GM23248 (cell line): ENCODE data around the gene SLC13A3. TPM values are rescaled to one million over a fixed set of nuclear protein-coding genes. Genes with fewer than 3 reads are reported as not detected.

Source experiments
- DNase-seq: peaks from one replicate; pipeline ENCODE4 v3.0.0-alpha.2; 2015
- H2AFZ ChIP-seq: fragments of 200-600 bp; sonication (generic); 2 replicates; pipeline ENCODE4 v1.6.1; 2016; ENCODE audit warnings: antibody characterized with exemption
- H3F3A ChIP-seq: fragments of 200-600 bp; sonication (generic); 2 replicates; pipeline ENCODE4 v1.6.1; 2016; ENCODE audit warnings: mild to moderate bottlenecking, antibody characterized with exemption, mixed run types; ENCODE audit not compliant: insufficient read depth
- H3K27ac ChIP-seq: fragments of 200-600 bp; sonication (generic); 2 replicates; pipeline ENCODE4 v1.5.1; 2016; ENCODE audit warnings: mild to moderate bottlenecking
- H3K27me3 ChIP-seq: fragments of 200-600 bp; sonication (generic); replicated peaks from 2 replicates; pipeline ENCODE4 v1.6.1; 2016; ENCODE audit warnings: mild to moderate bottlenecking; ENCODE audit not compliant: insufficient read depth
- H3K36me3 ChIP-seq: fragments of 200-600 bp; sonication (generic); 2 replicates; pipeline ENCODE4 v1.6.1; 2016; ENCODE audit warnings: low read depth, mild to moderate bottlenecking
- H3K4me1 ChIP-seq: fragments of 200-600 bp; sonication (generic); 2 replicates; pipeline ENCODE4 v1.6.1; 2016; ENCODE audit warnings: mild to moderate bottlenecking; ENCODE audit not compliant: insufficient read depth
- H3K4me2 ChIP-seq: fragments of 200-600 bp; sonication (generic); one replicate; pipeline ENCODE4 v1.6.1; 2016; ENCODE audit warnings: mild to moderate bottlenecking; ENCODE audit not compliant: unreplicated experiment
- H3K4me3 ChIP-seq: fragments of 200-600 bp; sonication (generic); 2 replicates; pipeline ENCODE4 v1.5.1; 2016; ENCODE audit warnings: mild to moderate bottlenecking
- H3K79me2 ChIP-seq: fragments of 200-600 bp; sonication (generic); 2 replicates; pipeline ENCODE4 v1.6.1; 2016; ENCODE audit warnings: mild to moderate bottlenecking; ENCODE audit not compliant: insufficient read depth
- H3K9ac ChIP-seq: fragments of 200-600 bp; sonication (generic); 2 replicates; pipeline ENCODE4 v1.6.1; 2016; ENCODE audit warnings: mild to moderate bottlenecking
- H3K9me2 ChIP-seq: fragments of 200-600 bp; sonication (generic); 2 replicates; pipeline ENCODE4 v1.6.1; 2016; ENCODE audit warnings: mixed run types, mild to moderate bottlenecking, moderate library complexity; ENCODE audit not compliant: insufficient read depth
- H3K9me3 ChIP-seq: fragments of 200-600 bp; sonication (generic); one replicate; pipeline ENCODE4 v1.6.1; 2017; ENCODE audit warnings: low read depth
- H4K20me1 ChIP-seq: fragments of 200-600 bp; sonication (generic); 2 replicates; pipeline ENCODE4 v1.6.0; 2016; ENCODE audit not compliant: insufficient read depth
- EZH2 ChIP-seq: fragments of 200-600 bp; sonication (generic); IDR thresholded peaks from 2 replicates; pipeline ENCODE4 v1.6.1; 2018; ENCODE audit warnings: antibody characterized with exemption, mild to moderate bottlenecking; ENCODE audit not compliant: insufficient read depth, poor library complexity, severe bottlenecking
- EZH2phosphoT487 ChIP-seq: fragments of 200-600 bp; sonication (generic); IDR thresholded peaks from 2 replicates; pipeline ENCODE4 v1.6.1; 2018; ENCODE audit warnings: antibody characterized with exemption, moderate library complexity, mild to moderate bottlenecking, low read depth; ENCODE audit not compliant: insufficient read depth
- WGBS, 2 experiments: methylation state at CpG; one replicate each; pipeline ENCODE4 v1.1.6; 2015 to 2017; ENCODE audit warnings: low lambda C conversion rate in 2 of 2, low coverage in 1 of 2; ENCODE audit errors: missing lambda C conversion rate in 2 of 2; 5-methylcytosine and 5-hydroxymethylcytosine counted together
- in situ Hi-C: fragments of 300-500 bp; cut with MboI; formaldehyde crosslinking; loops from 2 replicates; pipeline ENCODE4 v1.15.0; 2020
- polyA plus RNA-seq: library from polyadenylated mRNA; unstranded; fragments of >200 nt; fragmentation: Nextera tagmentation; extraction: Ambion mirVana; gene quantifications from 2 replicates; pipeline ENCODE4 v1.2.1, GENCODE V29; 2016
- total RNA-seq: library from RNA; depleted of rRNA; stranded (reverse); fragments of >200 nt; shearing (Covaris generic); gene quantifications from 2 replicates; pipeline ENCODE4 v1.2.3, GENCODE V29; 2014

Gene SLC13A3
- total and polyA plus RNA-seq, 2 experiments from 2014 or later, result 2.4 to 4.6 TPM

DNA sequence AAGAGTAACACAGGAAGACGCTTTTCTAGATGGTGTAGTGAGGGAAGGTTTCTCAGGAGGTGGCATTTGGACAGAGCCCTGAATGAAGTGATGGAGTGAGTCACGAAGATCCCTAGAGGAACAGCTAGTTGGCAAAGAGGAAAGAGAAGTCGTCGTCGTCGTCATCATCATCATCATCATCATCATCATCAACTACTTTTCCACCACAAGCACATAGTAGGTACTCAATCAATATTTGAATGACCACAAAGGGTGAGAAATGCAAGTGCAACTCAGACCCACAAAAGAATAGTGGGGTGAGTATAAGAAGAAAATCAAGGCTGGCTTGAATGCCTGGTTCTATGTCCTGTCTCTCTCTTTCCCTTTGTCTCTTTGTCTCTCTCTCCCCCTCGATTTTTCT lies 72.5 kb downstream of the SLC13A3 start:
- no peak overlapping the region for H3K4me3 ChIP-seq
- H3K9me3 ChIP-seq, result no peaks in the 10 kb centered on the region
- no peaks in the 10 kb centered on the region for H3K79me2 ChIP-seq
- WGBS, 2 experiments, result 79 to 85% methylated on average over 7 of the region's 7 CpGs
- no peaks in the 10 kb centered on the region for H3K36me3 ChIP-seq
- no peak for TF ChIP-seq EZH2
- TF ChIP-seq EZH2phosphoT487, result no peak
- H2AFZ ChIP-seq, result no peak overlapping the region
- H3K4me1 ChIP-seq, result no peaks in the 10 kb centered on the region
- no peak overlapping the region for H3K4me2 ChIP-seq
- no peaks in the 10 kb centered on the region for H3F3A ChIP-seq
- H3K27ac ChIP-seq, result no peak overlapping the region
- in situ Hi-C loops, result no loop called here
- no peaks in the 10 kb centered on the region for H3K27me3 ChIP-seq
- no peaks in the 10 kb centered on the region for H4K20me1 ChIP-seq
- H3K9ac ChIP-seq, result no peak overlapping the region
- no peaks in the 10 kb centered on the region for H3K9me2 ChIP-seq
- no peak for DNase-seq

DNA sequence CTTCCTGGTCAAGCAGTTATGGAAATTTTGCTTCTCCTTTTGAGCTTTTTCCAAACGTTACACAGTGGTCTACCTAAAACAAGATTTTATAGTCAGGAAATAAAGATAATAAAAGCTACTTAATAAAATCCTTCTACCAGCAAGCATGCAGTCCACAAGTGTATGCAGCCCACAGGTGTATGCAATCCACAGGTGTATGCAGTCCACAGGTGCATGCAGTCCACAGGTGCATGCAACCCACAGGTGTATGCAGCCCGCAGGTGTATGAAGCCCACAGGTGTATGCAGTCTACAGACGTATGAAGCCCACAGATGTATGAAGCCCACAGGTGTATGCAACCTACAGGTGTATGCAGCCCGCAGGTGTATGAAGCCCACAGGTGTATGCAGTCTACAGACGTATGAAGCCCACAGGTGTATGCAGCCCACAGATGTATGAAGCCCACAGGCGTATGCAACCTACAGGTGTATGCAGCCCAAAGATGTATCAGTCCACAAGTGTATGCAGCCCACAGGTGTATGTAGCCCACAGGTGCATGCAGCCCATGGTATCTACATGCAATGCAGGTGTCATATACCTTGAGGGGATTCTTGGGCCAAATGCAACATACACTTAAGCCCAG lies 74.4 kb downstream of the SLC13A3 start:
- Histone ChIP-seq H4K20me1 (no peaks in the 10 kb centered on the region), H3K79me2 (no peaks in the 10 kb centered on the region), H3K4me1 (no peaks in the 10 kb centered on the region), H3K9ac (no peak overlapping the region), H3K9me2 (no peaks in the 10 kb centered on the region), H3K9me3 (no peaks in the 10 kb centered on the region), H3K4me3 (no peak overlapping the region), H3K27me3 (no peaks in the 10 kb centered on the region), H3K36me3 (no peaks in the 10 kb centered on the region), H3K27ac (no peak overlapping the region), H3F3A (no peaks in the 10 kb centered on the region), H2AFZ (no peak overlapping the region), H3K4me2 (no peak overlapping the region)
- WGBS, 2 experiments, result 75 to 77% methylated on average over 6 of the region's 6 CpGs
- in situ Hi-C loops, result no loop called here
- TF ChIP-seq EZH2, result no peak
- TF ChIP-seq EZH2phosphoT487, result no peak
- no peak for DNase-seq

DNA sequence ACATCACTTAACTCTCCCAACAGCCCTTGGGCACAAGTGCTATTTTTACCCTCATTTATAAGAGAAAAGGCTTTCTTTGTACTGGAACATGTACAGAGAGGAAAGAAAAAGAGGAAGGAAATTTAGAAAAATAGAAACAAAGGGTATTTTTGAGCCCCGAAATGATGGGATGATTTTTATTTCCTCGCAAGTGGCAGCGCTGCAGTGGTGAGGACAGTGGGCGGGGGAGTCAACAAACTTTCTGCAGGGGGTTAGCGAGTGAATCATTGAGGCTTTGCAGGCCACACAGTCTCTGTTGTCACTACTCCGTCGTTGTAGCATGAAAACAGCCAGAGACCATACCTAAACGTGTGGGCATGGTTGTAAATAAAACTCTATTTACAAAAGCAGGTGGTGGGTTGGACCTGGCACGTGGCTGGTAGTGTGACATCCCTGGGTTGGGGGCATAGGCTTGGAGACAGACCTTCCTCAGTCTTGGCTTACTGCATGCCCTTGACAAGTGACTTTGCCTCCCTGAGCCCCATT lies 75.3 kb downstream of the SLC13A3 start:
- WGBS, 2 experiments, result 79% methylated on average over 9 of the region's 9 CpGs
- no peak overlapping the region for H2AFZ ChIP-seq
- TF ChIP-seq EZH2phosphoT487 (no peak), EZH2 (no peak)
- H3F3A ChIP-seq, result no peaks in the 10 kb centered on the region
- H3K9me2 ChIP-seq, result no peaks in the 10 kb centered on the region
- H3K27me3 ChIP-seq, result no peaks in the 10 kb centered on the region
- H3K4me2 ChIP-seq, result no peak overlapping the region
- in situ Hi-C loops, result no loop called here
- no peaks in the 10 kb centered on the region for H3K36me3 ChIP-seq
- no peak overlapping the region for H3K27ac ChIP-seq
- no peaks in the 10 kb centered on the region for H3K4me1 ChIP-seq
- H3K4me3 ChIP-seq, result no peak overlapping the region
- DNase-seq, result no peak
- H3K9ac ChIP-seq, result no peak overlapping the region
- H3K9me3 ChIP-seq, result no peaks in the 10 kb centered on the region
- no peaks in the 10 kb centered on the region for H4K20me1 ChIP-seq
- H3K79me2 ChIP-seq, result no peaks in the 10 kb centered on the region

DNA sequence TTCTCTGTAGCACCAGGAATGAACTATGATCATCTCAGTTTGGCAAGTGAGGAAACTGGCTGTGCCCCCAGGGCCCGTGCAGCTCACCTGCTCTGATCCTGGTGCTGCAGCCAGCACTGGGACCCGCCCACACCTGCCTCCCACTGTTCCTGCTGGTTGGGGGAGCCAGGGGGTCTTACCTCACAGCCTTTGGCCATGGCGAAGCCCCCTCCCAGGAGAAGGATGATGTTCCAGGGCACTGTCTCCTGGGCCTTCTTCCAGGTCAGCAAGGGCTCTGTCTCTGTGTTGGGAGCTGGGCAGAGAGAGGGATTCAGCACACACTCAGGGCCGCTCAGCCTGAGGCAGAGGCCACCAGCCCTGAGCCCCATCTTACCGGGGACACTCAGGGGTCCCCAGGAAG lies 75.9 kb downstream of the SLC13A3 start:
- H3K4me3 ChIP-seq, result no peak overlapping the region
- TF ChIP-seq EZH2 (no peak), EZH2phosphoT487 (no peak)
- H3F3A ChIP-seq, result no peaks in the 10 kb centered on the region
- DNase-seq, result no peak
- H3K4me1 ChIP-seq, result no peaks in the 10 kb centered on the region
- in situ Hi-C loops, result no loop called here
- H3K4me2 ChIP-seq, result no peak overlapping the region
- H3K27me3 ChIP-seq, result no peaks in the 10 kb centered on the region
- H3K9ac ChIP-seq, result no peak overlapping the region
- no peaks in the 10 kb centered on the region for H3K36me3 ChIP-seq
- H3K9me2 ChIP-seq, result no peaks in the 10 kb centered on the region
- no peaks in the 10 kb centered on the region for H3K79me2 ChIP-seq
- WGBS, 2 experiments, result 57 to 59% methylated on average over 5 of the region's 5 CpGs
- no peak overlapping the region for H2AFZ ChIP-seq
- H3K9me3 ChIP-seq, result no peaks in the 10 kb centered on the region
- no peaks in the 10 kb centered on the region for H4K20me1 ChIP-seq
- H3K27ac ChIP-seq, result no peak overlapping the region
